Skeletal muscle satellite cell (primary cell): ENCODE results near the gene CASP7.

Experiments
- H3K27me3 ChIP-seq: 2 replicates; pipeline ENCODE4 v1.7.0; 2013; ENCODE audit warnings: low read length; ENCODE audit not compliant: control insufficient read depth, insufficient read depth
- H3K36me3 ChIP-seq: 2 replicates; pipeline ENCODE4 v1.7.0; 2013; ENCODE audit warnings: mild to moderate bottlenecking, control low read depth, low read length; ENCODE audit not compliant: insufficient read depth
- H3K4me1 ChIP-seq: 2 replicates; pipeline ENCODE4 v1.7.0; 2013; ENCODE audit warnings: low read length; ENCODE audit not compliant: control insufficient read depth, insufficient read depth
- H3K4me2 ChIP-seq: 2 replicates; pipeline ENCODE4 v1.7.0; 2013; ENCODE audit warnings: mild to moderate bottlenecking, low read length
- H3K4me3 ChIP-seq: 2 replicates; pipeline ENCODE4 v1.7.0; 2013; ENCODE audit warnings: low read length
- H3K9ac ChIP-seq: 2 replicates; pipeline ENCODE4 v1.7.0; 2013; ENCODE audit warnings: mild to moderate bottlenecking, low read depth, low read length, moderate library complexity
- H3K9me3 ChIP-seq: replicated peaks from 2 replicates; pipeline ENCODE4 v1.7.0; 2013; ENCODE audit warnings: mild to moderate bottlenecking, control low read depth, low read length

The CASP7 gene

GRCh38 chr10:113680190-113681111 is 739 bp downstream of the CASP7 start:
- peak overlapping the region; percentile 99 for H3K4me3 ChIP-seq
- peak overlapping the region; percentile 96 for H3K9ac ChIP-seq
- H3K4me2 ChIP-seq: peak overlapping the region; percentile 97
- H3K9me3 ChIP-seq: no peaks in the 10 kb centered on the region
- peaks cover 12% of the 10 kb centered on the region for H3K4me1 ChIP-seq
- no peaks in the 10 kb centered on the region for H3K36me3 ChIP-seq
- no peaks in the 10 kb centered on the region for H3K27me3 ChIP-seq

- peak overlapping the region; percentile 99 for H3K4me3 ChIP-seq
- no peaks in the 10 kb centered on the region for H3K9me3 ChIP-seq
- peak overlapping the region; percentile 96 for H3K9ac ChIP-seq
- no peaks in the 10 kb centered on the region for H3K36me3 ChIP-seq
- peak overlapping the region; percentile 97 for H3K4me2 ChIP-seq
- no peaks in the 10 kb centered on the region for H3K27me3 ChIP-seq
- H3K4me1 ChIP-seq: peaks cover 12% of the 10 kb centered on the region
These were observed 2.1 kb downstream of the CASP7 start for GRCh38 chr10:113681533-113682470.

- peaks cover 12% of the 10 kb centered on the region for H3K4me1 ChIP-seq
- H3K4me3 ChIP-seq: no peak overlapping the region
- no peak overlapping the region for H3K9ac ChIP-seq
- no peak overlapping the region for H3K4me2 ChIP-seq
- H3K9me3 ChIP-seq: no peaks in the 10 kb centered on the region
- H3K36me3 ChIP-seq: no peaks in the 10 kb centered on the region
- no peaks in the 10 kb centered on the region for H3K27me3 ChIP-seq
These were observed 3.6 kb downstream of the CASP7 start for GRCh38 chr10:113683300-113683699.

GRCh38 chr10:113686028-113686427 is 6.3 kb downstream of the CASP7 start:
- Histone ChIP-seq H3K36me3 (no peaks in the 10 kb centered on the region), H3K4me1 (peaks cover 2% of the 10 kb centered on the region), H3K9me3 (no peaks in the 10 kb centered on the region), H3K27me3 (no peaks in the 10 kb centered on the region), H3K4me3 (no peak overlapping the region), H3K4me2 (no peak overlapping the region), H3K9ac (no peak overlapping the region)

GRCh38 chr10:113687037-113687436 is 7.3 kb downstream of the CASP7 start:
- no peak overlapping the region for H3K4me3 ChIP-seq
- H3K4me1 ChIP-seq: no peaks in the 10 kb centered on the region
- H3K4me2 ChIP-seq: no peak overlapping the region
- no peaks in the 10 kb centered on the region for H3K27me3 ChIP-seq
- H3K9ac ChIP-seq: no peak overlapping the region
- peaks cover 4% of the 10 kb centered on the region for H3K36me3 ChIP-seq
- no peaks in the 10 kb centered on the region for H3K9me3 ChIP-seq

GRCh38 chr10:113689057-113689456 is 9.3 kb downstream of the CASP7 start:
- no peaks in the 10 kb centered on the region for H3K4me1 ChIP-seq
- peaks cover 2% of the 10 kb centered on the region for H3K9me3 ChIP-seq
- H3K36me3 ChIP-seq: peaks cover 10% of the 10 kb centered on the region
- no peak overlapping the region for H3K9ac ChIP-seq
- no peaks in the 10 kb centered on the region for H3K27me3 ChIP-seq
- no peak overlapping the region for H3K4me3 ChIP-seq
- H3K4me2 ChIP-seq: no peak overlapping the region

GRCh38 chr10:113689574-113689973 is 9.9 kb downstream of the CASP7 start:
- Histone ChIP-seq H3K9ac (no peak overlapping the region), H3K4me3 (no peak overlapping the region), H3K27me3 (no peaks in the 10 kb centered on the region), H3K4me2 (no peak overlapping the region), H3K36me3 (peaks cover 10% of the 10 kb centered on the region), H3K4me1 (no peaks in the 10 kb centered on the region), H3K9me3 (peaks cover 2% of the 10 kb centered on the region)

GRCh38 chr10:113690749-113691148 is 11.0 kb downstream of the CASP7 start:
- Histone ChIP-seq H3K4me1 (no peaks in the 10 kb centered on the region), H3K9me3 (peaks cover 2% of the 10 kb centered on the region), H3K36me3 (peaks cover 10% of the 10 kb centered on the region), H3K9ac (no peak overlapping the region), H3K4me3 (no peak overlapping the region), H3K4me2 (no peak overlapping the region), H3K27me3 (no peaks in the 10 kb centered on the region)

GRCh38 chr10:113691381-113691780 is 11.7 kb downstream of the CASP7 start:
- peaks cover 2% of the 10 kb centered on the region for H3K9me3 ChIP-seq
- H3K9ac ChIP-seq: no peak overlapping the region
- peaks cover 10% of the 10 kb centered on the region for H3K36me3 ChIP-seq
- no peak overlapping the region for H3K4me3 ChIP-seq
- H3K4me1 ChIP-seq: no peaks in the 10 kb centered on the region
- no peak overlapping the region for H3K4me2 ChIP-seq
- H3K27me3 ChIP-seq: no peaks in the 10 kb centered on the region

- no peak overlapping the region for H3K9ac ChIP-seq
- H3K36me3 ChIP-seq: peaks cover 10% of the 10 kb centered on the region
- no peak overlapping the region for H3K4me2 ChIP-seq
- H3K4me1 ChIP-seq: no peaks in the 10 kb centered on the region
- no peaks in the 10 kb centered on the region for H3K27me3 ChIP-seq
- H3K9me3 ChIP-seq: peaks cover 2% of the 10 kb centered on the region
- H3K4me3 ChIP-seq: no peak overlapping the region
These were observed 12.6 kb downstream of the CASP7 start for GRCh38 chr10:113692271-113692670.

- H3K9me3 ChIP-seq: peaks cover 2% of the 10 kb centered on the region
- no peaks in the 10 kb centered on the region for H3K4me1 ChIP-seq
- no peaks in the 10 kb centered on the region for H3K27me3 ChIP-seq
- H3K36me3 ChIP-seq: peaks cover 16% of the 10 kb centered on the region
- H3K4me2 ChIP-seq: no peak overlapping the region
- no peak overlapping the region for H3K4me3 ChIP-seq
- H3K9ac ChIP-seq: no peak overlapping the region
These were observed 13.6 kb downstream of the CASP7 start for GRCh38 chr10:113693348-113693747.
